GM06990 (cell line): Measurements from ENCODE around the gene KLHL12.

Source experiments
- DNase-seq: peaks from one replicate; pipeline ENCODE4 v3.0.0-alpha.2; 2011; ENCODE audit not compliant: insufficient read length; ENCODE audit errors: extremely low read depth
- H3K27me3 ChIP-seq: replicated peaks from 2 replicates; pipeline ENCODE4 v1.6.0; 2011; ENCODE audit warnings: low read length; ENCODE audit not compliant: control insufficient read depth, insufficient read depth
- H3K36me3 ChIP-seq: 2 replicates; pipeline ENCODE4 v1.5.1; 2011; ENCODE audit warnings: low read length; ENCODE audit not compliant: control insufficient read depth, insufficient read depth
- H3K4me3 ChIP-seq: replicated peaks from 2 replicates; pipeline ENCODE4 v1.5.1; 2011; ENCODE audit warnings: low read depth, mild to moderate bottlenecking, control low read depth, low read length
- TF ChIP-seq, protein P1 (sequence below): IDR thresholded peaks from 2 replicates; pipeline ENCODE4 v1.5.1; 2011; ENCODE audit warnings: low read length, control low read depth, mild to moderate bottlenecking, inconsistent platforms; ENCODE audit not compliant: insufficient read depth, poor library complexity, severe bottlenecking

The KLHL12 gene

DNA sequence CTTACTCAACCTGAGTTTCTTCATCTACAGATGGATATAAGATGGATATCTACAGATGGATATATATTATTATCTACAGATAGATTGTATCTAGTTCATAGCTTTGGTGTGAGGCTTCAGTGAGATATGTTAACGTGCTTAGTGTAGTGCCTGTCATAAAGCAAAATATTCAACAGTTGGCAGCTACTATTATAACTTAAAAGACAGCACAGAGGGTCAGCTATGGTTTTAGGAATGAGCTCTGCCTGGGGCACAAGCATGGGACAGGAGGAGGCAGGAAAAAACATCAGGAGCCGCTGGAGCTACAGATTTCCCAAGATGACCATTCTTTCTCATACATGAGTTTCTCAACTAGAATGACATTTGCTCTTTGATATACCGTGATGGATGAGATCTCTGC lies 41.3 kb upstream of the KLHL12 start:
- TF ChIP-seq, protein P1, sequence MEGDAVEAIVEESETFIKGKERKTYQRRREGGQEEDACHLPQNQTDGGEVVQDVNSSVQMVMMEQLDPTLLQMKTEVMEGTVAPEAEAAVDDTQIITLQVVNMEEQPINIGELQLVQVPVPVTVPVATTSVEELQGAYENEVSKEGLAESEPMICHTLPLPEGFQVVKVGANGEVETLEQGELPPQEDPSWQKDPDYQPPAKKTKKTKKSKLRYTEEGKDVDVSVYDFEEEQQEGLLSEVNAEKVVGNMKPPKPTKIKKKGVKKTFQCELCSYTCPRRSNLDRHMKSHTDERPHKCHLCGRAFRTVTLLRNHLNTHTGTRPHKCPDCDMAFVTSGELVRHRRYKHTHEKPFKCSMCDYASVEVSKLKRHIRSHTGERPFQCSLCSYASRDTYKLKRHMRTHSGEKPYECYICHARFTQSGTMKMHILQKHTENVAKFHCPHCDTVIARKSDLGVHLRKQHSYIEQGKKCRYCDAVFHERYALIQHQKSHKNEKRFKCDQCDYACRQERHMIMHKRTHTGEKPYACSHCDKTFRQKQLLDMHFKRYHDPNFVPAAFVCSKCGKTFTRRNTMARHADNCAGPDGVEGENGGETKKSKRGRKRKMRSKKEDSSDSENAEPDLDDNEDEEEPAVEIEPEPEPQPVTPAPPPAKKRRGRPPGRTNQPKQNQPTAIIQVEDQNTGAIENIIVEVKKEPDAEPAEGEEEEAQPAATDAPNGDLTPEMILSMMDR = no peak

DNA sequence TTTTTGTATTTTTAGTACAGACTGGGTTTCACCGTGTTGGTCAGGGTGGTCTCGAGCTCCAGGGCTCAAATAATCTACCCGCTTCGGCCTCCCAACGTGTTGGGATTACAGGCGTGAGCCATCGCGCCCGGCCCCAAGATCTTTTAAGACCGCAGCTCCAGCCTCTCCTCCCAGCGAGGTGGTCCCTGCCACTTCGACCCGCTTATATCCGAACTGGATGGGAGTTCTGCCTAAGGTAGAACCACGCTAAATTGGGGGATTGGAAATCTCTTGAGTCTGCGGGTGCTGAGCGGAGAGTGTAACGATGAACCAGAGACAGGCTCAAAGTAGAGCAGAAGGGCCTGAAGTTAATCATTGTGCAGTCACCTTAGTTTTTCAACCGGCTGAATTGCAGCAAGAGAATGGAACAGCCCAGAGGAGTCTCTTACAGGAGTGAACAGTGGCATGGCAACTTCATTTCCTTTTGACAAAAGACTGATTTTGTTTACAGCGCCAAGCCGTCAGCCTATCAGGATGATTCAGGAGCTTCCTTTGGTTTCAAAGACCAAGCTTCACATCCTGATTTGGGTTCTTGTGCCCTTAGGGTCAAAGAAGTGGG lies 40.7 kb upstream of the KLHL12 start:
- Histone ChIP-seq H3K36me3 (peaks cover 1% of the 10 kb centered on the region; the same call in 1 of the 2 replicates), H3K27me3 (no peaks in the 10 kb centered on the region), H3K4me3 (peak overlapping the region; percentile 65)
- TF ChIP-seq, protein P1 = no peak
- no peak for DNase-seq

More for the DNA sequence above, 41.3 kb upstream of the KLHL12 start:
- Histone ChIP-seq H3K4me3 (no peak overlapping the region), H3K27me3 (no peaks in the 10 kb centered on the region), H3K36me3 (no peaks in the 10 kb centered on the region; the same call in 1 of the 2 replicates)
- DNase-seq = no peak

DNA sequence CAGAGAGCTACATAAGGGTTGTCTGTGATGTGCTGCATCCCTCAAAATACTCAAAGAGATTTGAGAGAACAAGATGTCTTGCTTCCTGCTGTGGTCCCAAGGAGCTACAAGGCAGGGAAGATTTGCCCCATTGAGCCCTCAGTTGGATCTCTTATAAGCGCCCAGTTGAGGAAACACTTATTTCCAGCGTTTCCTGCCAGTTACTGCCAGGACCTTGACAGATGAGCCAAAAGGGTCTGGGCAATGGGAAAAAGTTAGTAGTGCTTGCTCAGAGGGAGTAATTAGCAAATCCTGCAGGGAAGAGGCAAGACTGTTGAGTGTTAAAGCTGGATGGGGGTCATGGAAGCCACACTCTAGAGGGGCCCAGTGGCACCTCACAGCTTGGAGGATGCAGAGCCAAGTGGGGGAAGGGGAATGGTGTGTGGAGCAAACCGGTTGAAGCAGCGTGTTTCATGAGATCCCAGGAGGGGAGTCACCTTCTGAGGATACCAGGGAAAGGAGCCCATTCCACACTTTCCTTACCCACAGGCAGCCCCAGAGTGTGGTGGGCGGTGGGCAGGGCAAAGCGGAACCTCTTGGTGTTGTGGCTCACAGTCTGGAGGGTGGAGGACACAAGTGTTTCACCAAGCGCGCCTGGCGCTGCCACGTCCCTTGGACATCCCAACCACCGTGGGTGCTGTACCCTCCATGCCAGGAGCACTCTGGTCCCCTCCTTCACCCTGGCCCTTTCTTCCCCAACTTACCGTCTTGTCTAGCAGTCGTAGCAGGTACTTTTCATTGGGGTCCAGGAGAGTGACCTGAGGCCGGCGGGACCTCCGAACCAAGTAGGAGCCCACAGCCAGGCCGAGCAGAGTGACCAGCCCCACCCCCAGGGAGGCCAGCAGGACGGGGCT lies 39.2 kb upstream of the KLHL12 start:
- no peak for DNase-seq
- Histone ChIP-seq H3K27me3 (no peaks in the 10 kb centered on the region), H3K36me3 (peaks cover 6% of the 10 kb centered on the region), H3K4me3 (peak overlapping the region; percentile 91)
- TF ChIP-seq, protein P1 = no peak

DNA sequence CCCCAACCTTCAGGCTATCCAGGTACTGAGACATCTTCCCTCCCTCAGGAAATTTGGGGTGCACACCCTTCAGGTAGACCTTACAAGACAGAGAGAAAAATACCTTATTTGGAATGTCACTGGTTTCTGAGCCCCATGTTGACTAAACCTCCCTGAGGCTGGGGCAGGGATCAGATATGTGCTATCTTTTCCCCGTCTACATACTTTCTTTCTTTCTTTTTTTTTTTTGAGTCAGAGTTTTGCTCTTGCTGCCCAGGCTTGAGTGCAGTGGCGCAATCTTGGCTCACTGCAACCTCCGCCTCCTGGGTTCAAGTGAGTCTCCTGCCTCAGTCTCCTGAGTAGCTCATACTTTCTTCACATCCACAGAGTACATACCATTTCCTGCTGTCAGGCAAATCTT lies 38.4 kb upstream of the KLHL12 start:
- no peak for DNase-seq
- Histone ChIP-seq H3K36me3 (peaks cover 6% of the 10 kb centered on the region), H3K27me3 (no peaks in the 10 kb centered on the region), H3K4me3 (no peak overlapping the region)
- TF ChIP-seq, protein P1 = no peak

DNA sequence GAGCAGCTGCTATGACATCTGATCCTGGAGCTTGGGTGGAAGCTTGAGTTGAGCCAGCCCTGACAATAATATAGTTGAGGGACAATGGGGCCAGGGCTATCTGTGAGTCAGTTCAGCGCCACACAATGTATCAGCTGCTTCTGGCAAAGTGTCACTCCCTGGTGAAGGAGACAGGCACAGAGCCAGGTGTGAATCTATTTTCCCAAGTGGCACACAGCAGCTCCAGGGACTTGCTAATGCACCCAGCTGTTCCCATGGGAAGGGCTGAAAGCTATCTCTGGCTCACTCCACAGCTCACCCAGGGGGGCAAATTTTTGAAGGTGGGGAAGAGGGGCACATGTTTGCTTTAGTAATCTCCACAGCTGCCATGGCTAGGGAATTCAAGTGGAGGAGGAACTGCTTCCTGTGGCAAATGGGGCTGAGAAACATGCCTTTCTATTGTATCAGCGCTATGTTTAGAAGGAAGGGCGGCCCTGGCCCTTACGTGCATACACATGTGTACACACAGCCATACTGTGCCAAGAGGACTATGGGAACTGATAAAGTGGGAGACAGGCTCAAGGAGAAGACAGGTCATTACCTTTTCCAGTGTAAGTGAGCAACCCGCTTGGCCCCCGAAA lies 37.9 kb upstream of the KLHL12 start:
- Histone ChIP-seq H3K4me3 (no peak overlapping the region), H3K27me3 (no peaks in the 10 kb centered on the region), H3K36me3 (peaks cover 6% of the 10 kb centered on the region)
- no peak for DNase-seq
- TF ChIP-seq, protein P1 = no peak
